GM12878 (cell line): ENCODE measurements around the gene ARHGAP22. TPM values are rescaled to one million over a fixed set of nuclear protein-coding genes. Genes with fewer than 3 reads are reported as not detected.
A peak's percentile ranks its signal among the peaks of the same experiment; 100 is the strongest.

Source experiments
- ATAC-seq: fragments of 200-7000 bp; cut with Tn5 transposase; 3 replicates; pipeline ENCODE4 v1.9.1; 2020; ENCODE audit warnings: mild to moderate bottlenecking, moderate library complexity
- BruUV-seq: library from RNA; stranded (reverse); fragments of 400-500 nt; replicated peaks from 2 replicates; lab custom pipeline; 2021; lab: Mats Ljungman, UMichigan
- CTCF ChIA-PET: fragments of 300-600 bp; sonication (Branson Sonifier 250); formaldehyde crosslinking; extraction: SDS; loops from one replicate; lab custom pipeline; 2021; ENCODE audit warnings: inconsistent platforms; lab: Yijun Ruan, JAX
- POLR2A ChIA-PET: fragments of 350-600 bp; formaldehyde crosslinking; extraction: SDS; loops from one replicate; lab custom pipeline; 2021; ENCODE audit warnings: inconsistent platforms; lab: Charles Lee
- RAD21 ChIA-PET: fragments of 300-600 bp; sonication (Branson Sonifier 250); formaldehyde crosslinking; loops from one replicate; lab custom pipeline; 2023; ENCODE audit warnings: antibody characterized with exemption; ENCODE audit not compliant: unreplicated experiment; lab: Charles Lee
- SMC1A ChIA-PET: fragments of 300-600 bp; sonication (Branson Sonifier 250); formaldehyde crosslinking; loops from one replicate; lab custom pipeline; 2023; ENCODE audit not compliant: unreplicated experiment, uncharacterized antibody; lab: Charles Lee
- DNase-seq: peaks from one replicate; pipeline ENCODE4 v3.0.0-alpha.2; 2011; ENCODE audit warnings: low read depth, low spot score
- FAIRE-seq: peaks from 3 replicates; lab custom pipeline; 2011; peaks lifted over from hg19 to GRCh38; lab: Jason Lieb, UNC
- H2AFZ ChIP-seq: 2 replicates; pipeline ENCODE4 v1.6.0; 2011; ENCODE audit warnings: low read depth, low read length, control low read depth; ENCODE audit not compliant: control insufficient read depth
- H3K27ac ChIP-seq: 2 replicates; pipeline ENCODE4 v1.5.1; 2011; ENCODE audit warnings: control low read depth; ENCODE audit not compliant: control insufficient read depth, insufficient read depth
- H3K27me3 ChIP-seq, 2 experiments: replicated peaks in 1 of 2; 2 replicates each; pipeline versions ENCODE4 v1.6.0 to v1.6.1; 2011; ENCODE audit warnings: low read length in 1 of 2; ENCODE audit not compliant: control insufficient read depth in 2 of 2, insufficient read depth in 2 of 2
- H3K36me3 ChIP-seq, 2 experiments: 2 replicates each; pipeline ENCODE4 v1.5.1; 2011; ENCODE audit warnings: low read length in 1 of 2; ENCODE audit not compliant: control insufficient read depth in 2 of 2, insufficient read depth in 2 of 2
- H3K4me1 ChIP-seq: 2 replicates; pipeline ENCODE4 v1.6.1; 2011; ENCODE audit warnings: mild to moderate bottlenecking, low read length, moderate library complexity, mixed read lengths; ENCODE audit not compliant: control insufficient read depth, insufficient read depth
- H3K4me2 ChIP-seq: 2 replicates; pipeline ENCODE4 v1.6.0; 2011; ENCODE audit warnings: control low read depth; ENCODE audit not compliant: control insufficient read depth, insufficient read depth
- H3K4me3 ChIP-seq: fragments of 200-600 bp; sonication (generic); 2 replicates; pipeline ENCODE4 v1.5.1; 2016
- H3K79me2 ChIP-seq: 2 replicates; pipeline ENCODE4 v1.6.0; 2011; ENCODE audit warnings: low read length; ENCODE audit not compliant: control insufficient read depth, insufficient read depth
- H3K9ac ChIP-seq: 2 replicates; pipeline ENCODE4 v1.8.0; 2011; ENCODE audit warnings: low read length, control low read depth, mixed read lengths; ENCODE audit not compliant: control insufficient read depth, insufficient read depth
- H3K9me3 ChIP-seq: replicated peaks from 3 replicates; pipeline ENCODE4 v1.5.1; 2011; ENCODE audit warnings: mild to moderate bottlenecking, low read length; ENCODE audit not compliant: control insufficient read depth, insufficient read depth
- H4K20me1 ChIP-seq: 2 replicates; pipeline ENCODE4 v1.6.0; 2011; ENCODE audit not compliant: control insufficient read depth, insufficient read depth
- POLR2AphosphoS5 ChIP-seq: IDR thresholded peaks from 2 replicates; pipeline ENCODE4 v1.6.1; 2011; ENCODE audit warnings: mild to moderate bottlenecking, low read length, inconsistent platforms
- POU2F2 ChIP-seq: IDR thresholded peaks from 3 replicates; pipeline ENCODE4 v1.6.1; 2011; ENCODE audit warnings: low read depth, mild to moderate bottlenecking, low read length, borderline replicate concordance
- ZBTB4 ChIP-seq: fragments of 450-650 bp; formaldehyde crosslinking; IDR thresholded peaks from 2 replicates; pipeline ENCODE4 v1.4.0; 2022; ENCODE audit warnings: mild to moderate bottlenecking, moderate library complexity
- WGBS: methylation state at CpG from one replicate; pipeline ENCODE4 v1.1.6; 2016; ENCODE audit warnings: low lambda C conversion rate; ENCODE audit not compliant: insufficient replicate concordance, insufficient coverage; ENCODE audit errors: missing lambda C conversion rate; 5-methylcytosine and 5-hydroxymethylcytosine counted together
- in situ Hi-C: fragments of 300-500 bp; cut with MboI; formaldehyde crosslinking; loops from 9 replicates; pipeline ENCODE4 v1.14.3; 2018; ENCODE audit warnings: mixed read lengths
- intact Hi-C: fragments of 100-400 bp; cut with micrococcal nuclease; formaldehyde crosslinking; loops from one replicate; pipeline ENCODE4 v1.14.2; 2022; ENCODE audit not compliant: unreplicated experiment
- polyA plus RNA-seq, 11 experiments: library from polyadenylated mRNA; depleted of rRNA in 4 of 11; unstranded in 6 of 11; stranded (reverse) in 5 of 11; fragments of >200 nt; fragmentation: Nextera tagmentation in 4 of 11; fragmentation: Illumina TruSeq in 1 of 11; extraction: Ambion mirVana in 4 of 11; extraction: Trizol in 1 of 11; gene quantifications; 1 replicate in 1 of 11; 2 replicates in 10 of 11; pipeline versions ENCODE4 v1.2.1 to v1.2.3, GENCODE V29; 2011 to 2016; ENCODE audit warnings: inconsistent platforms in 2 of 11, missing spikeins in 2 of 11, low read depth in 1 of 11
- total RNA-seq, 4 experiments: library from RNA; depleted of rRNA in 3 of 4; stranded (reverse); fragments of >200 nt in 3 of 4; fragmentation: Illumina TruSeq in 1 of 4; extraction: Trizol in 1 of 4; gene quantifications; 2 replicates each; pipeline versions ENCODE4 v1.2.1 to v1.2.3, GENCODE V29; 2013 to 2021

ARHGAP22 gene
- total and polyA plus RNA-seq, 10 of the 15 experiments (the other 5 are each of a cell fraction or from before 2014, with no cell fraction given) = 0.07 to 0.61 (median 0.18) TPM; not detected in 5

DNA sequence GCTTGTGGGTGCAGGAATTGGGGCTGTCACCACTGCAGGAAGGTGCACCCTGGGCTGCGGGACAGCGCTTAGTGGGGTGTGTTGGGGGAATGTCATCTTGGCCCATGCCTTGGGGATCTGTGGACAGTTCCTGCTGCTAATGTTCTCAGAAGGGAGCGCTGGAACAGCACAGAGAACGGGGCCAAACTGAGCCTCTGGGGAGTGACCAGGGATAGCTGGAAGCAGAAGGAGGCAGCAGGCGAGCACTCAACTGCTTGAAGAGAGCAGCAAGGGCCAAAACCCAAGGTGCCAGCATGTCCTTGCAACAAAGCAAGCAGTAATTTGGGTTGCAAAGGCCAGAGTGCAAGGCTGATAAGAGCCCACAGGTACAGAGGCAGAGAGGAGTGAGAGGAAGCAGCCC, 48.5 kb upstream of the ARHGAP22 start:
- CTCF ChIA-PET = interaction anchor here (0.7 to 13.6 kb wide), 4 partner anchors 14 to 101 kb away, joined by 3 to 664 read pairs (median 222); partner anchors contain the start of gene ARHGAP22

More for the DNA sequence above, 48.5 kb upstream of the ARHGAP22 start:
- WGBS = 66% methylated on average over 5 of the region's 5 CpGs
- in situ Hi-C loops (no loop called here), intact Hi-C loops (no loop called here)
- ATAC-seq (no peak), FAIRE-seq (no peak), DNase-seq (no peak)
- Histone ChIP-seq H4K20me1 (no peaks in the 10 kb centered on the region), H3K27ac (no peak overlapping the region), H3K79me2 (peaks cover 2% of the 10 kb centered on the region), H3K4me1 (peaks cover 11% of the 10 kb centered on the region), H3K9ac (no peak overlapping the region), H3K36me3 (no peaks in the 10 kb centered on the region), H2AFZ (no peak overlapping the region), H3K4me2 (0 out of 2 replicates have a peak overlapping the region, but pooled peaks have one; percentile 5), H3K4me3 (no peak overlapping the region), H3K27me3 (no peaks in the 10 kb centered on the region), H3K9me3 (no peaks in the 10 kb centered on the region)
- RAD21 ChIA-PET = interaction anchor here (1.4 to 15.3 kb wide), 5 partner anchors 38 to 287 kb away, joined by 3 to 383 read pairs (median 25); partner anchors contain the start of gene ARHGAP22
- SMC1A ChIA-PET = interaction anchor here (0.9 to 15.1 kb wide), 6 partner anchors 19 to 103 kb away, joined by 3 to 298 read pairs (median 28); partner anchors contain the start of gene ARHGAP22
- POLR2A ChIA-PET = interaction anchor here (1.0 kb wide), 1 partner anchor 35 kb away, joined by 3 read pairs; no protein-coding TSS in a partner anchor
- TF ChIP-seq ZBTB4 (CRISPR knock-in tag) (no peak), POU2F2 (no peak), POLR2AphosphoS5 (no peak)
- no TSS peak for BruUV-seq
